Hematopoietic multipotent progenitor cell treated with erythropoietin and hydrocortisone succinate and interleukin-3 and kit ligand, for 8 days (in vitro differentiated cells): ENCODE data around the gene SPDEF.

Source experiments
- DNase-seq: peaks from one replicate; pipeline ENCODE4 v3.0.0-alpha.2; 2015

SPDEF gene

DNA sequence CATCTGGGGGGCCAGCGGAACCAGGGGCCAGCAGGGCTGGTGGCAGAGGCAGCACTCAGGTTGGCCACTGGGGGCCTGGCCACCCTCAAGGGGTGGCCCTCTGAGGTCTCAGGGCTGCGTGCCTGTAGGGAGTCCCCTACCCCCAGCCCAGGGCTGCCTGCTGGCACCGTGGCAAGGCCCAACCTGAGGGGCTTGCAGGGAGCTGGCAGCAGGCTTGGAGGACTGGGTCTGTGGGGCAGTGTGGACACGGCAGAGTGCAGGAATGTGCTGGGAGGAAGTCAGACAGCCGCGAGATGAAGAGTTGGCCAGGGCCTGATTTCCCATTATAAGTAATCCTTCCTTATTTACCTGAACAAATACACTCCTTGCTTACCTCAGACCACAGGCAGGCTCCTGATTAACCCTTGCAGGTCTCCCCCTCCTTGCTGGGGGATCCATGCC is at the start of gene SPDEF:
Gene SPDEF, minus strand, starts transcription at position 299 of the 441 bp plus-strand sequence. CDS start 11,874 bp downstream, outside the sequence.
- no peak for DNase-seq

GRCh38 chr6:34603707-34604106 is 47.6 kb upstream of the SPDEF start:
- no peak for DNase-seq

- no peak for DNase-seq
These were observed 46.4 kb upstream of the SPDEF start for GRCh38 chr6:34602318-34603111.

GRCh38 chr6:34601706-34602105 is 45.6 kb upstream of the SPDEF start:
- DNase-seq = no peak

DNA sequence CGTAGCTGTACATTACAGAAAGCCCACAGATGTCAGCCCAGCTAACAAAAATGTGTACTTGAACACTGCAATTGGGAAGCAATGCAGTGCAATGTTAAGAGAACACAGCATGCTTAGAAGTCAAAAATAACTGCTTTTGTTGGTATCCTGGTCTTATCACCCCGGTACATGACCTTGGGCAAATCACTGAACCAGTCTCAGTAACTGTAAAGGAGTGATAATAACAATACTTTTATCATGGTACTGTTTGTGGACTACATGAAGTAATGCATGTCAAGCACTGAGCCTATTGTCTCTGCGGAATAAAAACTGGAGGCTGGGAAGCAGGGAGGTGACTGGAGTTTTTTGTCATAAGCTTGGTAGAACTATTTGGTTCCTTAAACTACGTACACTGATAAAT is 44.7 kb upstream of the SPDEF start:
- peak; percentile 71 for DNase-seq

DNA sequence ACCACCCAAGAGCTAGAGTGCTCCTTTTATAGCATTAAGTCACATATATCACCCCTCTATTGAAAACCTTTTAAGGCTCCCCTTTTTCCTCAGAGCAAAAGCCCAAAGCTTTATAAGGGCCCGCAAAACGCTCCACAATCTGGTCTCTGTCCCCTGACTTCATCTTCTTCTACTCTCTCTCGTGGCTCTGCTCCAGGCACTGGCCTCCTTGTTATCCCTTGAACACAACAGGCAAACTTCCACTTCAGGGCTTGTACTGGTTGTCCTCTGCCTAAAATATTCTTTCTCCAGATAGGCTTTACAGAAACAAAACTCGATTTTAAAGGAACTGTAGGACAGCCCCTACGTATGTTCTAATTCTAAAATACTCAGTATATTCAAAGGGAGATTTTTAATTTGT is 44.0 kb upstream of the SPDEF start:
- no peak for DNase-seq

DNA sequence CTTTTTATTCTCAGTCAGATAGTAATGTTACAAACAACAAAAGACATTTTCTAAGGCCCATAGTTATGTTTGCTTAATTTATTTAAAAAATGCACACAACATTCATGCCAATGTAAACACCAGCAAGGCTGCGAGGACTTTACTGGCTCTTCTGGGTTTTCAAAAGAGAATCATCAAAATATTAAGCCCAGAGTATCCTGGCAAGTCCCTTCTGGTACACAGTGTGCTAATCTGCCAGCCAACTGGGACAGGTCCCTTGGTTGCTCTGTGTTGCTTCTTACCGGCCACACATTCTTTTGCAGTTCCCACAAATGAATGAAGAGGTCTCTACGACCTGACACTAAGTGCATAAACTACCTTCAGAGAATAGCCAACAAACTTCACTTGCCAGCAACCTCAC is 42.6 kb upstream of the SPDEF start:
- DNase-seq = no peak

DNA sequence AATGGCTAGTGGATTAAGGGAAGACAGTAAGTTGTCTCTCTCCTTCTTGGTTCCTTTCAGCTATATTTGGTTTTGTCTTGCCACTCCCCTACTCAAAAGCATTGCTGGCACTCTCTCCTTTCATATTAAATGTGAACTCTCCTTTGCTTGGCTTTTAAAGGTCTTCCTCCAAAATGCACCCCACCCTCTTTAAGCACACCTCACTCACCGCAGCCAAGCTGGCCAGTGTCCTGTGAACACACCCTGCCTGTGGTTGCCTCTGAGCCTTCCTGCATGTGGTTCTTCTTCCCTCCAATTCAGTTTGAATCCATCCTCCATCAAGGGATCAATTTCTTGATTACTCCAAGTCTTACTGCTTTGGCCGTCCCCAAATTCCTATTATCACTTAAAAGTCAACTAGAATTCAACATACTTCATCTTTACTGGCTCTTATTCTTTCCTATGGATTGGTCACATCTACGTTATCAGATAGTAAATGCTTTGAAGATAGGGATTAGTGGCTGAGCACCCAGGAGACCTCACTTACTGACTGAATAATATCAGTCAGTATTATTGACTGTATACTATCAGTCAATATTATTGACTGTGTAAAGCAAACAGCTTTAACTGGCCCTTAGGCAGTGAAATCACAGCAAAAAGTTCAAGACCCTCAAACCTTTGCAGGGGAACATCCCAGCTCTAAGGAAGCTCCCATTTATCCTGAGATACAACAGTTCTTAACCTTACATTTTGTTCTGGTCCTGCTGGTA is 41.6 kb upstream of the SPDEF start:
- DNase-seq = no peak

DNA sequence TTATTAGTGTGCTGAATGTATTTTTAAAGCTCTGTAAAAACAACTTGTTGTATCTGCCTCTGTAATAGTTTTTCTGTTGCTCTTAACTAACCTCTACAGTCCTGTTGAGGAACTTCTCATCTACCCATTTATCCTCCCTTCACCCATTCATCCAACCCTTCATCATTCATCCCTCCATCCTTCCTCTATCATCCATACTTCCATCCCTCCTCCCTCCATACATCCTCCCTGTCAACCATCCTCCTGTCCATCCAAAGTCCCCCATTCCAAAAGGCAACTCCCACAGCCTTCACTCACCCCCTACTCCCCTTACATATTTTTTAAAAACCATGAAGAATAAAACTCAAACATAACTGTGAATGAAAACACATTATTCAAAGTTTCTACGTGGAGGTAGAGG is 40.7 kb upstream of the SPDEF start:
- DNase-seq = no peak

- DNase-seq = no peak
These were observed 39.4 kb upstream of the SPDEF start for GRCh38 chr6:34595332-34596184.

DNA sequence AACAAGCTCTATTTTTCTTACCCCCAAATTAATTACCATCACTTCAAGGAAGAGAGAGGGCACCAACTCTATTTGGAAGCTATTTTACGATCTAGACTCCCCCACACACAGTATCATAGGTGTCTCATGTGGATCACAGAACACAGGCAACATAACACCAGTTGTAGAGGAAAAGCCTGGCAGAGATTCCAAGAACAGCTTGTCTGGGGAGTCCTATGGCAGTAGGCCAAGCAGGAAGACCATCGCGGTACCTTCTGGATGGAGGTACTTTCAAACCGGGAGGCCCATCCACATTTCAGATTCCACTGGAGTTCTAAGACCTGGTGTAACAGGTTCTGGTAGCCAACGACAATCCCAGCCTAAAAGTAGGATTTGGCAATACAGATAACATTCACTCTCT is 37.6 kb upstream of the SPDEF start:
- no peak for DNase-seq

- no peak for DNase-seq
These were observed 36.3 kb upstream of the SPDEF start for GRCh38 chr6:34592208-34592952.

DNA sequence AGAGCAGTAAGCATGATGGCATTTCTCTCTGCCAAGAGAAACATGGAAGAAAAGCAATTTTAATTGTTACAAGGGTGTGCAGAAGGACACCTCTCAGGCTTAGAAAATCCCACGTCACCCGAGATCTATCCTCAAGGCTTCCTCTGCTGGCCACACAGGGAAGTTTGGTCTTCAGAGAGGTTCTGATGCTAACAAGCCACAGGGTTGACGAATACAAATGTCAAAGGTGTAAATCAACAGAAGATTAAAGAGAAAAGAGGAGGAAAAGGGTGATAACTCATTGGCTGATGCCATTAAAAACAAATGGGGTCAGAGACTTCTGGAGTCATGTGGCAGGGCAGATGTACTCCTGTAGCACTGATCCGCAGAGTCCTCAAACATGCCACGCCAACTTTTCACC is 33.6 kb upstream of the SPDEF start:
- DNase-seq = no peak

DNA sequence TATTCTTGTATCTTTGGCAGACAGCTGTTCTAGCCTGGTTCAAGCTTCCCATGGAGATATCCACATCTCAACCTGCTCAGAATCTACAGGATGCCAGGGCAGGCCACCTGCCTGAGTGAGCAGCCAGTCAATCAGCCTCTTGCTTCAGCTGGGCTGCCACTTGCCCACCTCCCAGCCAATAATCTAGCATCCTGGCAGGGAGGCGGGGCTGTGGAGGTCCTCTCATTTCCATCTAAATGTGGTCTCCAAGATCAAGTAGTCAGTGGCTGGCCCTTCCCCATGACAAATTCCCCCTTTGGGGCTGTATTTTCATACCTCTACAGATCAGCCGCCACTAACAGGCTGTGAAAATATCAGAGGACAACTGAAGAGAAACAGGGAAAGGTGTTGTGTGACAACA is 33.0 kb upstream of the SPDEF start:
- DNase-seq = no peak

DNA sequence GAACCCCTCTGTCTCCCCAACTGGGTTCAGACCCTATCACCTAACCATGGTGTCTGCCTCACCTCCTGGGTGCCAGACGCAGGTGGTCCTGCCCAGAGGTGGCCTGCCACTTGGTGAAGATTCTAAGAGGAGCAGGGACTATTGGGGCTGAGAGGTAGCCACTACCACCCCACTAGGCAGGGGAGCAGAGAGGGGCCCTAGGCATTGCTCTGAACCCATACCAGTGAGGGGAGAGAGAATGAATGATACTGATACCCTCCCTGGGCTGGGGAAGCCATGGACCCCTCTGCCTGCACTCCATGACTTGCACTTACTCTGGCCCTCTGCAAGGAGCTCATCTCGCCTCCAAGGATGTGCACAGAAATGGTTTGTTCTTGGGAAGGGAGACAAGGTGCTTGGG is 31.7 kb upstream of the SPDEF start:
- no peak for DNase-seq

GRCh38 chr6:34587325-34587724 is 31.2 kb upstream of the SPDEF start:
- DNase-seq = no peak

DNA sequence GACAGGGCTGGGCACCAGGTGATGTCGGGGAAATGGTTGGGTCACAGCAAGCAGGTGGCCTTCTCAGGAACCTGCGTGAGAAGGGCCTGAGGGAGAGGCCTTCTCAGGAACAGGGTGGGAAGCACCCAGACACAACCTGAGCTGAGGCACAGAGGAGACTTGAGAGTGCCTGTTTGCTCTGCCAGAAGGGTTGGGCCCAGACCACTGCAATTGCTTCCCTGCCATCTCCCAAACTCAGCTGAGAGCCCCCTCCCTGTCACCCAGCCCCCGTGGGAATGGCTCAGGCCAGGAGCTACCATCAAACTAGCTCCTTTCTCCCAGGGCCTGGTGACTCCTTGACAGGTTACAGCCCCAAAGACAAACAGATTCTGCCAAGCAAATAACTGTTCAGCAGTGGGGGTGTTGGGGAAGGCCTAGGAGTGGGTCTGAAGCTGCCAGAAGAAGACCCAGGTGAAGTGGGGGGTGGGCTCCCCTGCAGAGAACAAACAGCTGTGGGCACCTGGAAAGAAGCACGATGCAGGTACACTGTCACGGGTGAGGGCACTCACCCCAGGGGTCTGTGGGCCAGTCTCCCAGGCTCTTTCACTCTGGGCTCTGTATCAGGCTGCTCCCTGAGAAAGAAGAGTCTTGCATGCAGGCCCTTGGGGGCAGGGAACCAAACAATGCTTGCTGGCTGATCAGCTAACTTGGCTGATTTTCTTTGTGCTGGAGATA is 30.4 kb upstream of the SPDEF start:
- no peak for DNase-seq

DNA sequence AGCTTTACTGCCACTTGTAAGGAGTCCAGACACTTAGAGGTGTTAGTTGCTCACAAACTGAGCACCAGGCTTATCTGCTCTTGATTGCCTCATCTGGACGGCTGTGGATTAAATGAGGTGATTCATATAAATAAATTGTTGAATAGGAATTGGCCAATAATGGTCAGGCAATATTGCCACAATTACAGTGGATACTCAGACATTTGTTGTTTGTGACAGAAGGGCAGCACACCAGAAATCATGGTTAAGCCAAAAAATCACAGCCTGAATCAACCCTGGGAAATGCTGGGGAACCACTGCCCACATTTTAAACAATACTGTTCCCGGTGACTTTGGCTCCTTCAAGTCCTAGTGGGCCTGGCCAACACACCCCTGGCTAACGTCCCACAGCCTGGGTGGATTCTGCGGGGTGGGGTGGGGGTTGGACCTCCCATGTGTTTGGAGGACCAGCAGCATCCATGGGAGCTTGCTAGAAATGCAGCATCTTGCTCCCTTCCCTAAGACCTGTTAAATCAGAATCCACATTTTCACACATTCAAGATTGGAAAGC is 29.5 kb upstream of the SPDEF start:
- DNase-seq = no peak

DNA sequence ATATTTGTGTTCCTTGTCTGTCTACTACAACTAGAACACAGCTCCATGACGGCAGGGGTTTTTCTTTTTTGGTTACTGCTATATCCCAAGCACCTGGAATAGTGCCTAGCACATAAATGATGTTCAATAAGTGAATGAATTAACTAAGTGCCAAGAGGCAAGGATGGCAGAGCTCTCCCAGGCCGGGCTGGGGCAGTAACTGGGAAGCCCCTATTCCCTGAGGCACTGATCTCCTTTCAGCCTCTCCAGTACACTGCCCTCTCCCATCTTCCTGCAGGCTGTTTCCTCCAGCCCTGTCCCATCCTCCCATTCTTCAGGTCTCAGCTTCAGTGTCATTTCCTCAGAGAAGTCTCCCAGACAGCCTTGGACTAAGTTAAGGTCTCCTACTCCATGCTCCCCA is 29.0 kb upstream of the SPDEF start:
- no peak for DNase-seq

- DNase-seq = no peak
These were observed 28.6 kb upstream of the SPDEF start for GRCh38 chr6:34584694-34585093.

DNA sequence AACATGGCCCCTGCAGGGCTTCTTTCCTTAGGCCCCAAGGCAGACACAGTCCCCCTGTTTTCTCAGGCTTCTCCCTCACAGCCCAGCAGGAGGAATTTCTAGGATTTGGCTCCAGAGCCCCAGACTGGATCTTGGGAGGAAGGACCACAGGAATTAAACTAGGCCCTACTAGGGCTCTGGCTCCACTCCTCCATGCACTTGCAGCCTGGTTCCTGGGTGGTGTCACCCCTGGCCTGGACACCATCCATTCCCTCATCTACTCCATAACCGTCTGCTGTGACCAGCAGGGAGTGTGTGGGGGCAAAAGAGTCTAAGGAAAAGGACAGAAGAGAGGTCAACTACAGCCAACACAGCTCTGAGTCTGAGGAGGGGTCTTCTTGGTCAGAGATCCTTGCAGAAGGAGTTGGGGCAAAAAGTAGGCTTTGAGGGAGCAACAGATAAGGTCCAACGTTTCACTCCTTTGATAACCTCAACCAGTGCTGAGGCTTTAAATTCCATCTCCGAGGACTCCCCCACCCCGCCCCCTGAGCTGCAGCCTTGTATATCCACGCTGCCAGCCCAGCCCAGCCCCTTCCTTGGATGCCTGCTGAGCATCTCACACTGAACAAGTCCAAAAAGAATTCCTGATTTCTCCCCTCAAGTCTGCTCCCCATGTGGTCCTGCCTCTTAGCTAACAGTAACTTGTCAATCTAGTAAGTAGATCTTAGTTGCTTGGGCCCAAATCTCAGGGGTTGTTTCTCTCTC is 27.9 kb upstream of the SPDEF start:
- DNase-seq = no peak
